NCI-H1417 treated with DMSO at 0.1 percent for 48 hours (cell line): ENCODE data around the gene DIAPH3.

Experiments
- DNase-seq: peaks from one replicate; lab custom pipeline; 2025; lab: John Stamatoyannopoulos, UW

Gene DIAPH3

DNA sequence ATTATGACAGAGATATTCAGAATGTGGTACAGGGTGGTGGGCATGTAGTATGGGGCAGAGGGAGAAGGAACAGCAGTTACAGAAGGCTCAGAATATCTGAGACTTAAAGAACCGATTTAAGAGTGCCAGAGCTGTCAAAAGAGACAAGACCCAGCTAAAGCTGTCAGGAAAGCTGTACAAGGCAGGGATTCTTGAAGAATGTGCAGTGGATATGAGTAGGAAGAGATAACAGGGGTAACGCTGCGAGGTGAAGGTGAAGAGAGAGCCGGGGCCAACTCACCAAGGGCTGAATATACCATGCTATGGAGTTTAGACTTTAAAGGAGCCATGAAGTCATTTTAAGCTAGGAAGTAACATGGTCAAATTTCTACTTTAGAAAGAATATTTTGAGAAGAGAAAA, 381.0 kb downstream of the DIAPH3 start:
- no peak for DNase-seq

DNA sequence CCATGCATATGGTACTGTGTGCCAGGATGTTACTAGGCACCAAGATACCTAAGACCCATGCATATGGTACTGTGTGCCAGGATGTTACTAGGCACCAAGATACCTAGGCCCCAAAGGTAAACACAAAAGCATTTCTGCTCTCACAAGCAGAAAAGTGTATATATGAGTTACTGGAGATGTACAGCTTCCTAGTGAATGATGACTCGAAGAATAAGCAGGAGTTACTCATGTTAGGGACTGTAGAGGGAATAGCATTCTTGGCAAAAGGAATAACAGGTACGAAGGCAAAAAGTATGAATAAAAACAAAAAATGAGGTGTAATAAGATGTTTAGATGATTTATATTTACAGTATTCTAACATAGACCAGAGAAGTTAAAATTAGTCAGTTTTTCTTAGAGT, 383.7 kb downstream of the DIAPH3 start:
- no peak for DNase-seq

DNA sequence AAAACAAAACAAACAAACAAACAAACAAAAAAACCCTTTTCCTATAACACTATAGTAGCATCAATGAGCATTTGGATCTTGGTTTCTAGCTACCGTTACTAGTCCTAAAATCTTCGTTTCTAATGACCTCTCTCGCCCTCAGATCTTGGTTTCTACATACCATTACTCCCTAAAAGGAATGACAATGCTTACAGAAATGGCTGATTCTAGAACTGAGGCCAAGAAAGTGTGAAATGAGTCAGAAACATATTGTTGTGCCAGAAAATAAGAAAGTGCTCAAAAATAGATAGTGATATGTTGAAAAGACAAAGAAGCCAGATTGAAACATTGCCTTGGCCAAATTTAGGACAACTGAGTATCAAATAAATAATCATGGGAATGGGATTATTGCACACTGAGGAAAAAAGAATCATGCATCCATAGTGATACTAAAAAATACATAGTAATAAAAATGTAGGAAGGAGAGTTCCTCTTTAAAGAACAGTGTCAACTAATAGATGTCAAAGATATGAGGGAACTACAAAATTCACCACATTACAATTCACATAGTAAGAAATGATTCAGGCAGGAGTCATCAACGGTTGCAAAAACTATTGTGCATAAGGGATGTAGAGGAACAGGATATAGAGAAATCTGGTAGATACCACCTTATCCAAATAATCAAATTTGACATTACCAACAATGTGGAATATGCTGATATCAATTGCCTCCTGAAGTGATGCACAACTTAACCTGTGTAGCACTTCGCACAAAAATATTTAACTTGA, 386.6 kb downstream of the DIAPH3 start:
- no peak for DNase-seq

DNA sequence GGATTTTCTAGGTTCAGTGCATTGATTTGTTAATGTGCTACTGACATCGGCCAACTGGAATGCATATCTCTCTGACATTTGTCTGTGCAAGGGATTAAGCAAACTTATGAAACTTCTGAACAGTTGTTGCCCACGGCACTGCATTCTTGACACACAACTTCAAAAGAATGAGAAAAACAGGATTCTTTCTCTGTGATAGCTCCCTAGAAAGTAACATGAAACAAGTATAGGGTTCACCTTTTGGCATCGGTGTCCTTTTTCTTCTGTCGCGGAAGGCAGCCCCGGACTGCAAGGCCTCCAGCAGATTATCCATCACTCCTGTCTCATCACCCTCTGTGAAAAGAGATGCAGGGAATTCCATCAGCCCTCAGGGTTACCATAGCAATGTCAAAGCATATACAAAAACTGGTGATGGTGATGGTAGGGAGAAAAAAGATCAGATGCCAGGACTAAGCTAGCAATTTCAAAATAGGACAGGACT, 389.2 kb downstream of the DIAPH3 start:
- DNase-seq: no peak

DNA sequence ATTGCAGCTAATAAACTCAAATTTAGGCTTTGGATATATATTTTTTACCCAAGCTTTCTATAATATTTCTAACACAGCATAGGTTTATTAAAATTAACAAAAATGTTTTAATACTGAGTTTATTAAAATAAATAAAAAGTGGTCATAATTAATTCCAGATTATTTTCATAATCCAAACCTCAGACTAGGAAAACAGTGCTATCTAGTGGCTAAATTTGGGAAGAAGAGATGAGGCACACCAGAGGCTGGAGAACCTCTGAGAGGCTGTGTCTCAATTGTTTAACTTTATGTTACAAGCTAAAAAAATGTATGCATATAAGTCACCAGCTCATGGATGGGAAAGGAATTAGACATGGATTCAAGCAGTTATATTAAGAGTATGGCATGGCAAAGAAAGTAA, 392.5 kb downstream of the DIAPH3 start:
- no peak for DNase-seq

DNA sequence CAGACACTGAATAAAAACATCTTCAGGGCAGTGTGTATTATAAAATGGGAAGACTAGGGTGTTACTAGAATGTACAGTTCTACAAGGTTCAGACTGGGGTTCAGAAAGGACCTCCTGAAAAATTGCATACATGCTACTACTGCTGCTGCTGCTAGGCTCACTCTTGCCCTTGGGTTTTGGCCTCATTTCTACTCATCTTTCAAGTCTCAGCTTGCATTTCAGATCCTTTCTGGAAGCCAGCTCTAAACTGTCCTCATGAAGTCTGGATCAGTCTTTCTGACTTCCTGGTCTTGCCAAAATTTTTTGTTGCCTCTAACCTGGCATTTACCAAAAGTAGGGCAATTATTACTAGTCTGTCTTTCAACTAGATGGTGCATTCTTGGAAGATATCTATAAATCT, 393.3 kb downstream of the DIAPH3 start:
- no peak for DNase-seq

DNA sequence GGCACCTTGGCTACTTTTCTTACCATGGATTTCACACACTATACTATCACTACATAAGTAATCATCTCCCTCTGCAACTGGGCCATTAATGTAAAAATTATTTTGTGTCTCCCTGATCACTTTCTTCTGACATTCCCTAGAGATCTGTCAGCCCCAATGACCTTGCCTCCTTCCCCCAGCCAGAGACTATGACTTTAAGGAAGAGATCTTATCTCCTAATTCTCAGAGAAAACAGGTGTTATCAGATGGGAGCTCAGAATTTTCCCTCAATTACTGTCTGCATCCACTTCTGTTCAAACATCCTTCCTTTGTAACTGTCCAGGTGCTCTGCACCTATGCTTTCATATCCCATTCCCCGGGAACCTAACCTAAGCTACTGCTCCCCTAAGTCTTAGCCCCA, 397.5 kb downstream of the DIAPH3 start:
- no peak for DNase-seq

DNA sequence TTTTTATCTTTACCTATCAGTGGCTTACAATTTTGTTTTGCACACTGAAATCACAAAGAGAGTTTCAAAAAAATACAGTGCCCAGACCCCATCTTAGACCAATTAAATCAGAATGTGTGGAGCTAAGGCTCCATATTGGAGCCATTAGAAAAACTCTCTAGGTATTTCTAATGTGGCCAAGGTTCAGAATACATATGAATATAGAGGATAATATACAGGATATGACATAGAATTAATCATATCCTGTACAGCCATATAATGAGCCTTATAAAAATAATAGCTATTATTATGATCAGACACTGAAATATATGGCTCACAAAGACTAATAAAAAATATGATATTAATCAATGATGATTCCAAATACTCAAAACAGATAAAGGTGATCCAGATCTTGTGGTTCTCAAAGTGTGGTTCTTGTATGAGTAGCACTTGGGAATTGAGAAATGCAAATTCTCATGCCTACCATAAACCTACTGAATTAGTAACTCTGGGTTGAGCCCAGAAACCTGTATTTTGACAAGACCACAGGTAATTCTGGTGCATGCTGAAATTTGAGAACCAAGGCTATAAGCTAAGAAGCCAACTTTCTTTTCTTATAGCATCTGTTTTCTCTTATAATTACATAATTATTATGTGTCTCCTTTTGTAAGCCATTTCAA, 408.0 kb downstream of the DIAPH3 start:
- no peak for DNase-seq

DNA sequence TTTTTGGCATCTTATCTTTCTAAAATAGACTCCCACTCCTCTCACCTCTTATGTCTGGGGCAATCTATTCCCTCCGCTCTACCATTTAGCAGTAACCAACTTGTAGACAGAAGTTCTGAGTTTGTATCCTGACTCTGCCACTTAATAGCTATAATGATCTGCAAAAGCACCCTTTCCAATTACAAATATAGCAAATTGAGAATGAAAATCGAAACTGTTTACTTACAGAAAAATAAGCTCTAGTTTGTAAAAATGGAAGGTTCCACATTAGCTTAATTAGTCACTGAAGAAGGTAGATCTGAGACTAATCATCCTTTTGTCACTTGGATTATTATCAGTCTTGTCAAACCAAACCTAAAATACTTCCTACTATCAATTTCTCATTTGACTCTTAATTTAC, 409.3 kb downstream of the DIAPH3 start:
- DNase-seq: no peak

DNA sequence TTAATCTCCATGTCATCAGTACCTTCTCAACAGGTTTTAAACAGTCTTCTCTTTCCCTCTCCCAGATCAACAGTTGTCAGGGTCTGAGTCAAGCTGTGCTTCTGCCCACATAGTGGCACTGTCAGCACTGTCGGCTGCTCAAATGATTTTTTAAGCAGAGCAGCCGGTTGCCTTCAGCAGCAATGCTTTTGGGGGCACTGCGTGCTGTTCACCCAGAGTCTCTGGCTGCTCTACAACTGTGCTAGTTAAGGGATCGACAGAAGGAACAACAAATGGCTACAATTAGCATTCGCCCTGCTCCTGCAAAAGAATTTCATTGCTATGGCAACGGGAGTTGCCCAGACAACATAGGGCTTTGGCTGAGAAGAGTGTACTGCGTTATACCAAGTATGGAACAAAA, 412.9 kb downstream of the DIAPH3 start:
- DNase-seq: peak; percentile 57

DNA sequence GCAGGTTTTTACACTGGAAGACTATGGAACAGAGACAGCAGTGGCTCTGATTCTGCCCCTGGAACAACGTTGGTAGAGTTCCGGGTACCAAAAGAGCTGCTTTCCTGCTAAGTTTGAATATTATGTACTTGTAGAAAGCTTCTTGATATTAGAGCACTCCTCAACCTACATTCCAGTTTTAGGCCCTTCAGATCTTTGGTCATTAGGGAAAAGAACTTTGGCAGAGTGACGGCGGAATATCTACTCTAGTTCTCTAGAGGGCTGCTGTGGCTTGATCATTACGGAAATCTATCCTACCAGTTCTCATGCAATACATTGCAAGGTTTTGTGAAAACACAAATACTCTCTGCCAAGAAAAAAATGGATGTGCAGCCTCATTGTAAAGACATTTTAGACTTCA, 415.7 kb downstream of the DIAPH3 start:
- no peak for DNase-seq

DNA sequence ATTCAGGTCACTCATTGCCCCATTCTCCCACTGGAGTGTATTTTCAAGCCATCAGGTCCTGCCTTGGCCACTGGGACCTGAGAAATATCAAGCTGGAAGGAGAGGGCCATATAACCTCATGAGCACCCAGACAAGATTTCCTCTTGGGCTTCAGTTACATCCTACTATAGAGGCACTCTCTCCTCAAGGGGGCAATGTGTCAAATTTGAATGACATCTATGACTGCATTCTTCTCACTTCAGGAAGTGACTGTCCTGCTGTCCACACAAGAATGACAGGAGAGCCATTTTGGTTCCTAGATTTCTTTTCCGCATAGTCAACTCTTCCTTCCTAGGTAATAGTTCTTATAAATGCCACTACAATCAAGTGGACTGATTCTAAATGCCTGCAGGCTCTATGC, 416.2 kb downstream of the DIAPH3 start:
- DNase-seq: no peak

DNA sequence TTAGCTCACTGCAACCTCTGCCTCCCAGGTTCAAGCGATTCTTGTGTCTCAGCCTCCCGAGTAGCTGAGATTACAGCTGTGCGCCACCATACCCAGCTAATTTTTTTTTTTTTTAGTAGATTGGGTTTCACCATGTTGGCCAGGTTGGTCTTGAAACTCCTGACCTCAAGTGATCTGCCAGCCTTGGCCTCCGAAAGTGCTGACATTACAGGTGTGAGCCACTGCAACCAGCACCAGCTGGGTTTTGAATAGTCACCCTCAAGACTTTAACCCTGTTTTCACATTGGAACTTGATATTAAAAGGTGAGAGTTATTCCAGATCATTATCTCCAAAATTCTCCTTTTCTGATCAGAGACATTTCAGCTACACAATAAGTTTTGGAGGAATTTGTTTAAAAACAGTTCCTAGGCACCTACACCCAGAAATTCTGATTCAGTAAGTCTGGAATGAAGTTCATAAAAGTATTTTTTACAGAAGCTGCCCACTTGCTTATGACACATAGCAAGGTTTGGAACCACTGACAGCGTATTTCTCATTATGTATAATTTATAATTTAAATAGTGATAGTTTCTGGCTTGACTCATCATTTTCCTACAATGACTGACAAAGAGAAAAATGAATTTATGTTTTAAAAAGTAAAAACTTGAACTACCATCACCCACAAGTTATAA, 417.3 kb downstream of the DIAPH3 start:
- no peak for DNase-seq

DNA sequence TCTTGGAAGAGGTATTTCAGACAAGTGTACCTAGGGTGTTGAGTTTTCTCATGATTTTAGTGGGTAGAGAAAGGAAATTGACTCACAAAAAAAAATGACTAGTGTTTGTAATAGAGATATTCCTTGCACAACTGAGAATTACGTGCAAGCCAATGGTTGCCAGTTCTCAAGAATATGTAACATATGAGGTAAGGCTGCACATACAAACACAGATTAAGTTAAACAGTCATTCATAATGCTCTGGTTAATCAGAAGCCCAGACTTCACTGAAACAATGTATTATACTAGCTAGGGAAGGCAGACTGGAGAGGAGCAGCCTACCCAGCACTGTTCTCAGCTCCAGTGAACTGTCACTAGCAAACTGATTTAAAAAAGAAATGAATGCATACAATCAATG, 418.3 kb downstream of the DIAPH3 start:
- DNase-seq: no peak

DNA sequence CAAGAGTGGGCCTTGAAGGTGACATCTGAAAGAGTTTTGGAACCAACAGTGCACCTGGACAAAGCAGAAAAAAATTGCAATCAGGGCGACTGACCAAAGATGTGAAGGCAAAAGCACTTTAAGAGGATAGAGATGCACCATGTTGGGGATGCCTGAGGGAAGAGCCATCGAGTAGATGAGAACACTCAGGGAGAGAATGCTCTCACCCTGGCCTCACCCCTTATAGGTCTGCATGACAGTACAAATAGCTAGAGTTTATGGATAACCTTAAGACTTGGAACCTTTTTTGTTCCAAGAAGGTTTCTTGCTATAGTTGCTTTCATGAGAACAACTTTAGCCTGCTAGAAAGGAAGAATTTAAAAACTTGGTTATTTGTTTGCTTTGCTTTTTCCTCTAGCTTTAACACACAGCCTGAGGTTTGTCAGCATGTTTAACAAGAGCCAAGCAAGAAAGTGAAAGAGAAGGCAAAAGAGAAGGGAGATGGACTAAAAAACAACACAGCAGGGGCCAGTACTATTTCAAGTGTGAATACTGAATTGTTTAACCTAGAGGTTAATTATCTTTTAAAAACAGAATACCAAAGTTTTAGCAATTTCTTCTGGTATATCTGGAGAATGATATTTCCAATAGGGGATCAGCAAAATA, 418.9 kb downstream of the DIAPH3 start:
- no peak for DNase-seq

DNA sequence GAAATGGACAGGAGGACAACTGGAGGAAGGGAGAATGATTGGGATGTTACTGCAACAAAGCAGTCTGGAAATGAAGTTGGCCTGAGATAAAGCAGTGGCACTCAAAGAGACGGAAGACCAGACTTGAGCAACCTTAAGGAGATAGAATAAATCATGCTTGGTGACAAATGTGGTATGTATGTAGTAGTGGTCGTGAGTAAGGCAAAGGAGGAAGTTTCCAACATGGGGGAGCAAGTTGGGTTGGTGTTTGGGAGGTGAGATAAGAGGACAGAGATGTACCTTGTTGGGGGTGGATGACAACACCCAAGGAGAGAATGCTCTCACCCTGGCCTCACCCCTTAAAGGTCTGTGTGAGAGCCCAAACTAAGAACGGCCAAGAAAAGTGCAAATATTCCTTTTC, 420.5 kb downstream of the DIAPH3 start:
- DNase-seq: no peak

DNA sequence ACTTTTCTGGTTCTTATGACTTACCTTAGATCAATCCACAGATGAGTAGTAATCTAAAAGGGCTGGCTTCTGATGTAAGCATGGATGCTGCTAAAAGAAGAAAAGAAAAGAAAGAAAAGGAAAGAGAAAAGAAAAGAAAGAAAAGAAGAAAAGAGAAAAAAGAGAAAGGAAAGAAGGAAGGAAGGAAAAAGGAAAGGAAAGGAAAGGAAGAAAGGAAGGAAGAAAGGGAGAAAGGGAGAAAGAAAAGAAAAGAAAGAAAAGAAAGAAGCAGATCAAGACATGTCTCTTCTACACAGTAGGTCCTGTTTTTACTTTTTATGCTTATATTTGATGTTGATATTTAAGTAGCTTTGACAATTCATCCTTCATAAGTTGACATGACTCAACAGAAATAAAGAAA, 421.3 kb downstream of the DIAPH3 start:
- DNase-seq: no peak

DNA sequence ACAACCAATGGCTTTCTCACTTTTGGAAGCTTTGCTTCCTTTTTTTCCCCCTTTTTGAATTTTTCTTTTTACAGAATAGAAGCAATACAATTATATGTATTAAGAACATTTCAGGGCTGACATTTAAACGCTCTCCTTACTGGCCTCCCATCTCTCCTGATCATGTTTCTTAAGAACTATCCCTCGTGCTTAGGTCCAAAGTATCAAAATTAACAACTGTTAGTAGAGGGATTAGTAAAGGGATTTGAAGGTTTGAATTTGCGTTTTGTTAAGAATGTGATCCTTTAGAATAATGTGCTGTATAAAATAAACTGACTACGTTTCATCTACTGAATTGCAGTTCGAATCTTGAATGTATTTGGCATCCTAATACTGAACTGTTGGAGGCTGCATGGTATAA, 424.8 kb downstream of the DIAPH3 start:
- no peak for DNase-seq

DNA sequence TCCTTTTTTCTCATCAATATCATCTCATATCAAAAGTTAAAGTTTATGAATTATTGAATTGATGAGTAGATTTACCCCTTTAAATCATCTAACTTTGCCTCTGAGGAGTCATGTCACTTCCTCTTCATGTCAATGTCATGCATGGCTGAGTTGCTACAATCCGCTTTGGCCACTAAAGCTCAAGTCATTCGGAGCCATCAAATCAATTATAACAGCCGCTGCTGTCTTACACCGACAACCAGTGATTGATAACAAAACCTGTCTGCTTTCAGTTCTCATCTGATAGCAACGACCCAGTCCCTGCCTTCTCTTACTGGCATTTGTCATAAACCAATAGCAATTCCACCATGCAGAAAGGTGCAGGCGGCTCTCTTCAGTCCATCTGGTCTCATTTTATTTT, 429.3 kb downstream of the DIAPH3 start:
- no peak for DNase-seq

DNA sequence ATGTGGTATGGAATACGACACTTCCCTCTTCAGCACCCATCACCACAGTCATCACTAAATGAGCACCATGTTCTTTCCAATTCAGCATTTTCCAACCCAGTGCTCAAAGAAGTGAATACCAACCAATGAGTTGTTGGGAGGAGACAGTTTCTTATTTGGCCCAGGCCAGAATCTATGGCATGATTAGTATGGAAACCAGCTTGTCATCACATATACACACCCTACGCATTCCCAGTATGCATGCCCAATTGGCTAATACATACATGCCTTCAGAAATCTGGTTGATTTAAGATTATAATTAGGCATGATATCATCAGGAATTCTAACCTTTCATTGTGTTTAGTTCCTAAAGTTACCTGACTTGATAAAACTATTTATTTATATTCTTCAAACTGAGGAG, 430.0 kb downstream of the DIAPH3 start:
- DNase-seq: no peak

DNA sequence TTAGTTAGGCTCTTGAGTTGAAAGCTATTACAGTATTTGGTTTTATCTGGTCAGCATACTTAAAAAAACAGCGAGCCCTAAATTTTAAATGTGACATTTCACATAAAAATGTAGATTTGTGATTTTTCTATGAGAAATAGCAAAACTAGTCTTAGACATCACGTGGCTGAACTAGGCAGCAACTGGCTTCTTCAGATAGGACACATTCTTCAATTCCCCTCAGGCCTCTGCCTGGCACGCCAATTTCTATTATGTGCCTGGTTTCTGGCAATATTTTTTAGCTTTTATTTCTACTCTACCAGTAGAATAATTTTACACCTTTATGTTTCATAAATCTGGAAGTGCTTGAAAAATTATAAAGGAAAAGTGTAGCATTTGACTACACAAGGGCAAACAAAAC, 433.7 kb downstream of the DIAPH3 start:
- DNase-seq: no peak

DNA sequence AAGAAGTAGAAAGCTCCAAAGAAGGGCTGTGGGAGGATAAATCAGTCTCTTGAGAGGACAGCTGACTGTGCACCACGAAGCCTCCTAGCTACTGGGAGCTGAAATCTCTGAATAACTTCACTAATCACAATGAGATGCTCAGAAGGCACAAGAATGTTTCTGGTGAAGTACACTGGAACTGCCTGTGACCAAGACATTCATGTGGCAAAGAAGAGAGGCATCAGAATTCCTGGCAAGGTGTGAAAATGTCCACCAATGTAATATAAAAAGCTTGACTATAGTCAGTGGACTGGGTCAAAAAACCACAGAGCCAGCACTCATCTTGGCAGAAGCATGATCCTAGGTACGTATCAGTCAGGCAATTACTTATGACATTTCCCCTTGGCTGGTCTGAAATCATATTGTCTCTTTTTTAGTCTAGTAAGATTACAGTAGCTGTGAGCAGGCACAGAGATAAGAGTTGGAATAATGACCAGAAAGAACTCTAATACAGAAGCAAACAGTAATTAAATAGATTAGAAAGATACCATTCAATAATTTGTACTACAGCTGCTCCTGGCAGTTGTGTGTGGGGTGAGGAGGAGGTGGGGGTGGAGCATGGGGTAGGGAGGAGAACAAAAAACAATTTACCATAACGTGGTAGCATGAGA, 434.7 kb downstream of the DIAPH3 start:
- DNase-seq: no peak
